Cardiac muscle cell (in vitro differentiated cells and primary cell): ENCODE data around the gene GALNT10. TPM values are rescaled to one million over a fixed set of nuclear protein-coding genes. Genes with fewer than 3 reads are reported as not detected.
A peak's percentile ranks its signal among the peaks of the same experiment; 100 is the strongest.

Experiments
- DNase-seq, 2 donors: peaks; one replicate each; pipeline versions ENCODE4 v3.0.0 to v3.0.0-alpha.2; 2010 to 2017; ENCODE audit warnings: low read depth in 1 of 2, low spot score in 1 of 2
- H3K27ac ChIP-seq: fragments of 200-600 bp; sonication (generic); 2 replicates; pipeline ENCODE4 v1.5.1; 2016
- H3K27me3 ChIP-seq: fragments of 200-600 bp; sonication (generic); 2 replicates; pipeline ENCODE4 v1.6.0; 2016; ENCODE audit warnings: control low read depth
- H3K36me3 ChIP-seq: fragments of 200-600 bp; sonication (generic); 2 replicates; pipeline ENCODE4 v1.5.1; 2016; ENCODE audit warnings: control low read depth
- H3K4me1 ChIP-seq: fragments of 200-600 bp; sonication (generic); 2 replicates; pipeline ENCODE4 v1.8.1; 2017; ENCODE audit warnings: low read depth, mild to moderate bottlenecking, mixed run types
- H3K4me3 ChIP-seq: fragments of 200-600 bp; sonication (generic); 2 replicates; pipeline ENCODE4 v1.5.1; 2016; ENCODE audit warnings: mild to moderate bottlenecking
- H3K9me3 ChIP-seq: fragments of 200-600 bp; sonication (generic); 2 replicates; pipeline ENCODE4 v1.5.1; 2017; ENCODE audit warnings: low read depth, mild to moderate bottlenecking, control low read depth
- polyA plus RNA-seq: library from polyadenylated mRNA; unstranded; fragments of >200 nt; fragmentation: Nextera tagmentation; extraction: Ambion mirVana; gene quantifications from 2 replicates; pipeline ENCODE4 v1.2.1, GENCODE V29; 2016
- total RNA-seq: library from RNA; depleted of rRNA; stranded (reverse); fragments of >200 nt; gene quantifications from 2 replicates; pipeline ENCODE4 v1.2.3, GENCODE V29; 2016
- TF ChIP-seq, protein P1 (sequence below): IDR thresholded peaks from 2 replicates; pipeline ENCODE4 v1.5.1; 2012; ENCODE audit warnings: low read depth, mild to moderate bottlenecking, low read length

Gene GALNT10
- total and polyA plus RNA-seq, 2 experiments from 2014 or later, result 8.2 TPM

DNA sequence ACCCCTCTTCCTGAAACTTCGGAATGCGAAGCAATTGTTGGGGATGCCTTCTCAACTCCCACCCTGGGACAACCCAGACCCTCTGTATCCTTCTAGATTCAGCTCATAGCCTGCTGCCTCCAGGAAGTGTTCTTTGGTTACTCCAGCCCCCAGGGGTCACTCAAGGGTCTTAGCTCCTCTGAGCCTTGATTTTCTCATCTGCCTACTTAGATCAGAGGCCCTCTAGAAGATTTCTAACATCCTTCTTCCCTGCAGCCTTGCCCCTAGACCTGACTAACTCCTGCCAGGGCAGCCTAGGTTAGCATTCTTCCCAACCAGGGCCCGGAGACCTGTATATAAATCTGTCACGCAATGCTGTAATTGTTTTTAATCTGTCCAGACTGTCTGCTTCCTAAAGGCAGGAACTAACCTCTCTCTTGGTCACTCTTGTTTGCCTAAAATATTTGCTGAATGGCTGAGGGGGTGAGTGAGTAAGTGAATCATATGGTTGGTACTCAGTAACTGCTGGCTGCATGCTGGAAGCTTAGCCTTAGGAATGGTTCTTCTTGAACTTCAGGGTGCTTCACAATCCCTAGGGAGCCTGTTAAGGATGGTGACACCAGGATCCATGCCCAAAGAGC lies 8.2 kb downstream of the GALNT10 start:
- no peaks in the 10 kb centered on the region for H3K36me3 ChIP-seq
- H3K4me3 ChIP-seq, result no peak overlapping the region
- H3K9me3 ChIP-seq, result no peaks in the 10 kb centered on the region
- DNase-seq, result peak in 1 of 2 donors; percentile 61
- peaks cover 27% of the 10 kb centered on the region for H3K4me1 ChIP-seq
- TF ChIP-seq, protein P1, sequence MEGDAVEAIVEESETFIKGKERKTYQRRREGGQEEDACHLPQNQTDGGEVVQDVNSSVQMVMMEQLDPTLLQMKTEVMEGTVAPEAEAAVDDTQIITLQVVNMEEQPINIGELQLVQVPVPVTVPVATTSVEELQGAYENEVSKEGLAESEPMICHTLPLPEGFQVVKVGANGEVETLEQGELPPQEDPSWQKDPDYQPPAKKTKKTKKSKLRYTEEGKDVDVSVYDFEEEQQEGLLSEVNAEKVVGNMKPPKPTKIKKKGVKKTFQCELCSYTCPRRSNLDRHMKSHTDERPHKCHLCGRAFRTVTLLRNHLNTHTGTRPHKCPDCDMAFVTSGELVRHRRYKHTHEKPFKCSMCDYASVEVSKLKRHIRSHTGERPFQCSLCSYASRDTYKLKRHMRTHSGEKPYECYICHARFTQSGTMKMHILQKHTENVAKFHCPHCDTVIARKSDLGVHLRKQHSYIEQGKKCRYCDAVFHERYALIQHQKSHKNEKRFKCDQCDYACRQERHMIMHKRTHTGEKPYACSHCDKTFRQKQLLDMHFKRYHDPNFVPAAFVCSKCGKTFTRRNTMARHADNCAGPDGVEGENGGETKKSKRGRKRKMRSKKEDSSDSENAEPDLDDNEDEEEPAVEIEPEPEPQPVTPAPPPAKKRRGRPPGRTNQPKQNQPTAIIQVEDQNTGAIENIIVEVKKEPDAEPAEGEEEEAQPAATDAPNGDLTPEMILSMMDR, result no peak
- H3K27me3 ChIP-seq, result no peaks in the 10 kb centered on the region
- H3K27ac ChIP-seq, result no peak overlapping the region

DNA sequence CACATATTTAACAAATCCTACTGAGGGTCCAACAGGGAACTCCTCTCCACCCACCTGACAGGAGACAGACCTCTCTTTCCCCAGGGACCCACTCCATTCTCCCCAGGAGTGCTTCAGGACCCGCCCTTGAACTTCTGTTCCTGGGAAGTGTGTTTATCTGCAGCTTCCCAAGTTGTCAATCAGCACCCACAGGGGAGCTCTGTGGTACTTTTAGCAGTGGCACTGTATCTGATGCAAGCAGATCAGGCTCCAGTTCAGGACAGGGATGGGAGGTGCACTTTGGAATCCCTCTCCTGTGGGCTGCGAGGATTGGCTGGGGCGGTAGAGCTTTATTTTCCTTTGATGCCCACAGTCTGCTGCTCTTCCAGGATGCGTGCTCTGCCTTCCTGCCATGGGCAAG lies 8.7 kb downstream of the GALNT10 start:
- no peak overlapping the region for H3K4me3 ChIP-seq
- H3K9me3 ChIP-seq, result no peaks in the 10 kb centered on the region
- DNase-seq, result no peak
- H3K4me1 ChIP-seq, result peaks cover 23% of the 10 kb centered on the region
- no peaks in the 10 kb centered on the region for H3K27me3 ChIP-seq
- no peaks in the 10 kb centered on the region for H3K36me3 ChIP-seq
- TF ChIP-seq, protein P1, result no peak
- no peak overlapping the region for H3K27ac ChIP-seq

GRCh38 chr5:154199671-154200220 lies 9.2 kb downstream of the GALNT10 start:
- DNase-seq, result no peak
- TF ChIP-seq, protein P1, result no peak
- peaks cover 20% of the 10 kb centered on the region for H3K4me1 ChIP-seq
- H3K4me3 ChIP-seq, result no peak overlapping the region
- no peaks in the 10 kb centered on the region for H3K36me3 ChIP-seq
- H3K27ac ChIP-seq, result no peak overlapping the region
- H3K27me3 ChIP-seq, result no peaks in the 10 kb centered on the region
- no peaks in the 10 kb centered on the region for H3K9me3 ChIP-seq

DNA sequence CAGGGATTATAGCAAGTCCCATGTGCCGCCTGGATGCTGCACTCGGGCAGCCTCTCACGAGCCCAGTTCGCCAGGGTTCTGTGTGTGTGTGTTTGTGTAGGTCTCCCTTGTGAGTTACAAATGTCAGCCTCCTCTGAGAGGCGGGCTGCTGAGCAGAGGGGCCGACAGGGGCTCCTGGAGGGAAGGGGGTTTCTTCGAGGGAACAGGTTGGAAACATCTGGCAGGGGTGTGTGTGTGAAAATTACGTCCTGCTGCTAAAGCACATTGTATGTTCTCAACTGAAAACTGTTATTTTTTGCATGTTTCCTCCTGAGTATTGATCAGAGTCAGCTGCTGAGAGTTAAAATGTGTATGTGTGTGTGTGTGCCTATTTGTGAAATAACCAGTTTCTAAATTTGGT lies 9.7 kb downstream of the GALNT10 start:
- peaks cover 16% of the 10 kb centered on the region for H3K4me1 ChIP-seq
- H3K27ac ChIP-seq, result no peak overlapping the region
- H3K9me3 ChIP-seq, result no peaks in the 10 kb centered on the region
- no peak overlapping the region for H3K4me3 ChIP-seq
- H3K27me3 ChIP-seq, result no peaks in the 10 kb centered on the region
- TF ChIP-seq, protein P1, result no peak
- no peak for DNase-seq
- H3K36me3 ChIP-seq, result no peaks in the 10 kb centered on the region

GRCh38 chr5:154201108-154201769 lies 10.7 kb downstream of the GALNT10 start:
- H3K4me1 ChIP-seq, result peaks cover 16% of the 10 kb centered on the region
- H3K9me3 ChIP-seq, result no peaks in the 10 kb centered on the region
- H3K36me3 ChIP-seq, result no peaks in the 10 kb centered on the region
- H3K27ac ChIP-seq, result no peak overlapping the region
- no peak for DNase-seq
- no peak overlapping the region for H3K4me3 ChIP-seq
- H3K27me3 ChIP-seq, result no peaks in the 10 kb centered on the region
- TF ChIP-seq, protein P1, result no peak
